ENCODE measurements around the gene CLCN6.

DNA sequence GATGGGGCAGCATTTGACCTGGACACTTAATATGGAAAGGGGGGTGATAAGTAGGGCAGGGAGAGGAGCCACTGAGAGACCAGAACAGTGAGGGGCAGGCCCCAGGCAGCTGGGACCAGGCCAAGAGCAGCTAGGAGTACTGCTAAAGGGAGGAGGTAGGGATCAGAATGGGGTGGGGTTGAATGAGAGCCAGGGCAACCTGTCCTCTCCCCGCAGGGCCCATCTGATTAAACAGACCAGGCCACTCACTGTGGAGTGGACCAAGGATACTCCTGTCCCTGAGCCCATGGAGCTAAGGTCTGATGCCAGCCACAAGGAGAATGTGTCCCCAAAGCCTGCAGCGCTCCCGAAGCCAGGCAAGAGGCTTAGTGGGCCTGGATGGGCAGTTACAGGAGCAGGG is 41.9 kb upstream of the CLCN6 start:
- no peak for TF ChIP-seq POLR2AphosphoS5 (IDR thresholded peaks at IDR 0.05)
- TF ChIP-seq, protein P1, sequence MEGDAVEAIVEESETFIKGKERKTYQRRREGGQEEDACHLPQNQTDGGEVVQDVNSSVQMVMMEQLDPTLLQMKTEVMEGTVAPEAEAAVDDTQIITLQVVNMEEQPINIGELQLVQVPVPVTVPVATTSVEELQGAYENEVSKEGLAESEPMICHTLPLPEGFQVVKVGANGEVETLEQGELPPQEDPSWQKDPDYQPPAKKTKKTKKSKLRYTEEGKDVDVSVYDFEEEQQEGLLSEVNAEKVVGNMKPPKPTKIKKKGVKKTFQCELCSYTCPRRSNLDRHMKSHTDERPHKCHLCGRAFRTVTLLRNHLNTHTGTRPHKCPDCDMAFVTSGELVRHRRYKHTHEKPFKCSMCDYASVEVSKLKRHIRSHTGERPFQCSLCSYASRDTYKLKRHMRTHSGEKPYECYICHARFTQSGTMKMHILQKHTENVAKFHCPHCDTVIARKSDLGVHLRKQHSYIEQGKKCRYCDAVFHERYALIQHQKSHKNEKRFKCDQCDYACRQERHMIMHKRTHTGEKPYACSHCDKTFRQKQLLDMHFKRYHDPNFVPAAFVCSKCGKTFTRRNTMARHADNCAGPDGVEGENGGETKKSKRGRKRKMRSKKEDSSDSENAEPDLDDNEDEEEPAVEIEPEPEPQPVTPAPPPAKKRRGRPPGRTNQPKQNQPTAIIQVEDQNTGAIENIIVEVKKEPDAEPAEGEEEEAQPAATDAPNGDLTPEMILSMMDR (IDR thresholded peaks at IDR 0.05), result no peak
- TF ChIP-seq POLR2A (IDR thresholded peaks at IDR 0.05), result no peak
